ENCODE measurements around the gene ETV6.

The ETV6 gene

DNA sequence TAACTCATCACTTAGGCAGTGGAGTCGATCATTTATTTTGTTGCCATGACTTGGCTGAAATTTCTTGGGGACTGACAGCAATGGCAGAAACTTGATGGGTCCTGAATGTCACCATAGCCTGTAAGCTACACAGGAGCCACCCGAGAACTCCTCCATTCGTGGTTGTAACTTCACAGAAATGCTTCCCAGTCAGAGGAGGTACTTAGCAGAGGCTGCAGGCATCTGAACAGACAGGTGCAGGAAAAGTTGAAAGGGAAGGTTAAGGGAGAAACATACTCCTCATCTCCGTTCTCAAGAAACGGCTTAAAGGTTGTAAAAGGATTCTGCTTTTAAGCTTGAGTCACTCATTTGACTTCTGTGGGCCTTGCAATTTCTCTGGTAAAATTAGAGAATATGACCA, 47.7 kb downstream of the ETV6 start:
- no peak for DNase-seq

DNA sequence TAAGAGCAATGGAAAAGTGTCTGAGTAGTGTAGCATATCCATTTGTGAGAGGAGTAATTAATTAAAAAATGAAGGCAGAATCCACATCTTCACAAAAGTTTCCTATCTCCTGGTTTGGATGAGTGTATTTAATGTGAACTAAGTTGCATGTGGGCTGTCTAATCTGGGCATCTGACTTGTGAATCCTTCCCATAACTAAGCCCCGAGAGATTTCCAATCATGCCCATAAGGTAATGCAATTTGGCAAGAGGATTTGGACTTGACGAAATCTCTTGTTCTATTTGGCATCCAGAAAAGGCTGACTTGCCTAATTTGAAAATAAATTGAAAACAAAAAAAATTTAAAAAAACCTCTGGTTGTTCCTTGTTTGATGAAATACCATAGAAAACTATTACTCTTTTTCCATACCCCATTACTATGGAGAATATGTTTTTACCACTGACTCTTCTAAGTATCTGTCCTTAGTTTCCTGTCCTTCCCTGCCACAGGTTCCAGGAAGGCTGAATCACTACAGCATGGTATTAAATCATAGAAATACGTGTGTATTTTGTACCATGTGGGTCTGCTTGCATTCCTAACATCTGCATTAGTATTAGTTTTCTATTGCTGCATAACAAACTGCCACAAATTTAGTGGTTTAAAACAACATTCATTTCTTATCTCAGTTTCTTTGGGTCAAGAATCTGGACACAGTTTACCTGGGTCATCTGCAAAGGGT, 48.4 kb downstream of the ETV6 start:
- DNase-seq = no peak

DNA sequence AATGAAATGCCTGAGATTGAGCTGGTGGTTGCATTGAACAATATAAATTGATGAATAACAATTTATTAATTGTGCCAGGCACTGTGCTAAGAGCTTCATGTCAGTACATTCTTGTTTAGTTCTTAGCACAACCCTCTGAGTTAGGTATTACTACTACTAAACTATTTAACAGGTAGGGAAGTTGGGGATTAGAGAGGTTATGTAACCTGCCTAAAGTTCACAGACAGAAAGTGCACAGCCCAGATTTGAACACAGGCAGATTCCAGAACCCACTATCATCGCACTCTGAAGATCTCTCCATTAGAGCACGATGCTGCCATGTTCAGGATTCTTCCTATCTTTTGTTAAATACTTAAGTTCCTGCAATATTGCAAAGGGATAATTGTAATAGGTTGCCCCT, 49.3 kb downstream of the ETV6 start:
- no peak for DNase-seq

DNA sequence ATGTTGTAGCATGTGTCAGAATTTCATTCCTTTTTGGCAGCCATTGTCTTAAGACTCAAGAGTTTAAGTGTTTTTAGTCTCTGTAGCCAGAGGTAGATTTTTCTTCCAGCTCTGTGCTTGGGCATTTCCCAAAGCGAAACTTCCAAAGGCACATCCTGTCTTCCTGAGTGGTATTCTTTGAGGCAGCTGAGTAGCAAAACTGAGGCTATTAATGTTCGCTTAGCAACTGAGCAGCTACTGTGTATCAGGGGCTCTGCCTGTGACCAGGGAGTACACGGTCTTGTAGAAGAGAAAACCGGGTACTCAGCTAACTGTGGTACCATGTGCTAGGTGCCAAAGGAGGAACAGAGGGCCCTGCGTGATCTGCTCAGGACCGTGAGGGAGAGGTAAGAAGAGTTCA, 52.0 kb downstream of the ETV6 start:
- no peak for DNase-seq

DNA sequence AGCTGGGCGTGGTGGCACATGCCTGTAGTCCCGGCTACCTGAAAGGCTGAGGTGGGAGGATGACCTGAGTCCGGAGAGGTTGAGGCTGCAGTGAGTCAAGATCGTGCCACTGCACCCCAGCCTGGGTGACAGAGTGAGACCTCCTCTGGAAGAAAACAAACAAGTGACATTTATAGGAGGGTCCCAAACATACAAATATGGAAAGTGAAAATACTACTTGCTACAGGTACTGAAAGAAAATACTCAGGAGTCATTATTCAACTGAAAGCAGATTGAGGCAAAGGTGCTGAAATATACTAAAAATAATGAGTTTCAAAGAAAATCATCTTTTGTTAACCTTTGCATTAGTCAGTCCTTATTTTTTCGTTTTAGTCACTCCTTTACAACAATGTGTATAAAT, 53.5 kb downstream of the ETV6 start:
- no peak for DNase-seq

DNA sequence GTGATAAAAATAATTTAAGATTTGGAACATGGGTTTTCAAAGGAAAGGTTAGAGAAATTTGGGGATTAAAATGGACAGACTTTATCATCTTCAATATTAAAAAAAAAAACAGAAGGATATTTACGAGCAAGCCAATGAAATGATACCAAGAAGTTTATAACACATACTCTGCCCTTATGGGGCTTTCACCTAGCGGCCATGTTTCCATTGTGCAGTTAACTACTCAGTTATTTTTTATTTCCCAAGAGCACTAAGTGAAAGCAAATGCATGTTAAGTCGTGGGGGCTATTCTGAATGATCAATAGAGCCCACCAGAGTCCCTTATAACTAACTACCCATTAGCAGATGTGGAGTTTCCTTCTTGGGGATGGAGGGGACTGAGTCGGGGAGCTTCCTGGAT, 53.9 kb downstream of the ETV6 start:
- DNase-seq = no peak

DNA sequence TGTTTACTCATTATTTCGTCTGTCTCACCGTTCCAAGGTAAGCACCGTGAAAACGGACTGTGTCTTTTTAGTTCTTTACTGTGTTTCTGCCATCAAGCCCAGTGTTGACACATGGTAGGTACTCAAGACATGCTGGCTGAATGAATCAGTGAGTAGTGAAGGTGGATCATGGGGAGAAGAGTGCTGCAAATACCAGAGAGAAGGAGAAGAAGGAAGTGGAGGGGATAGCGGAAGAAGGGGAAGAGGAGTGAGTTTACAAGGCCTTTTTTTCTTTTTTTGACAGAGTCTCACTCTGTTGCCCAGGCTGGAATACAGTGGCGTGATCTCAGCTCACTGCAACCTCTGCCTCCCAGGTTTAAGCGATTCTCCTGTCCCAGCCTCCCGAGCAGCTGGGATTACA, 54.6 kb downstream of the ETV6 start:
- no peak for DNase-seq

DNA sequence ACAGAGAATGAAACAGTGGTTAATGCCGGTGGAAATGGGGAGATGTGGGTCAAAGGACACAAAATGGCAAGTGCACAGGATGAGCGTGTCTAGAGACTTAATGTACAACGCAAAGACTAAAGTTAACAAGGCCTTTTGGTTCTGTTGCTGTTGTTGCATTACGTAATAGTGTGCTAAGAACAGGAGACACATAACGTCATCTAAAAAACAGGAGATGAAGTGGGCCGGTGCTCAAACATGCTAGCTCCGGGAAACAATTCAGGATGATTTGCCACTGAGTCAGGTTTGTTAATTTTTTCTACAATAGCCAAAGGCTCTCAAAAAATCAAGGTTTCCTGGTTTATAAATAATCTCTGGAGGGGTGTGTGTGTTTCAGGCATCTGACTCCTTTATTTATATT, 55.5 kb downstream of the ETV6 start:
- no peak for DNase-seq

DNA sequence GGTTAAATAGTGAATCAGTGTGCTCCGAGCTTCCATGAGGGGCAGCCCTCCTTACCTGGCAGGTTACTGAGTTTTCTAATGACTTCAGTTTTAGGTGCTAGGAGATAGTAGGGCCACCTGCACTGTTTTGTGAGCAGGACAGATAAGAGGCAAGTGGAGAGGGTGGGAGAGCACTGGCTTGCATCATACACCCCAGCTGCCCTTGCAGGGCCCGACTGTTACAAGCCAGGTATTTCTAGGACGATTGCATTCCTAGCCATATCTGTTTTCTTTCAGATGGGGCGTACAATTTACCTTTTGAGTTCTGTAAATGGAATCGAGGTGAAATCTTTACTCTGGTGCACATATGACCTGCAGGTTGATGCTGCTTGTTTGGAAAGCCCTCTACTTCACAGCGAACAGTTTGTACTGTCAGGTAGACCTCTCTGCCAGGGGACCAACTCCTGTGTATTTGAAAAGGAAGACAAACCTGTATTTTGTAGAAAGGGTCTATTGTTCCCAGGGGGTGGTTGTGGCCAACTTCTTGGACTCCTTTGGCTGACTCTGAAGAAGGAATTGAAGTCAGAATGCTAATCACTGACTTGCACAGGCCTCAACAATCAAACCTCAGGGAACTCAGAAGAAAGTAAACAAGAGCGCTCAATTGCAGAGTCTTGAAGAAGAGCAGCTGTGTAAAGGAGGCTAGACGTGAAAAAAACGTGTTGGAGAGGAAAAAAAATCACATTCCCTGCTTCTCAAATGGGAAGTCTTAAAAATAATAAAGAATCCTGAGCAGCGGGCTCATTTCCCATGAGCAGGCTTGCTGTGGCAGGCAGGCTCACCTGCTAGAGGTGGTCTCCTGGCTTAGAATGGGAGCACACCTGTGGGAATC, 57.3 kb downstream of the ETV6 start:
- DNase-seq = no peak

DNA sequence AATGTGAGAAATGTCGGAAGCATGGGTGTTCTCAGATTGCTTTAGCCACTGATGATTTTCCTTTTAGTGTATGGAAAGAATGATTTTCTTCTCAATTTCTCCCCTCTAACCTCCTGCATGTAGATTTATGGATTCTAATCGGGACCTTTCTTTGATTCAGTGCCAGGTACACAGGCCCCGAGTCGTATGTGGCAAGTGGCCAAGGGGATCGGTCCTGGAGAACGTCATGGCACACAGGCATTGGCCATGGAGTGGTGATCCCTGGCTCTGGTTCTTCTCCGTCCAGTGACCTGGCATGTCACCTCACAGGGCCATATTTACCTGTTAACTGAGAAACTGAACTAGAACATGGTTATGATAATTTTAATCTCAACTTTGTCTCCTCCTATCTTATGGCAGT, 58.1 kb downstream of the ETV6 start:
- no peak for DNase-seq

DNA sequence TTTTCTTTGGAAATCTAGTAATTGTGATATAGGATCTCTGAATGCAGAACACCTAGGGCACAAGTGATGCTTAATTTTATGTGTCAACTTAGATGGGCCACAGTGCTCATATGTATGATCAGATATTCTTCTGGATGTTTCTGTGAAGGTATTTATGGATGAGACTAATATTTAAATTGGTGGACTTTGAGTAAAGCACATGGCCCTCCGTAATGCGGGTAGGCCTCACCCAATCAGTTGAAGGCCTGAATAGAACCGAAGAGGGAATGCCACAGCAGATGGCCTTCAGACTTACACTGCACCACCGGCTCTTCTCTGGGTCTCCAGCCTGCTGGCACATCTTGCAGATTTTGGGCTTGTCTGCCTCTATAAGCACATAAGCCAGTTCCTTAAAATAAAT, 60.0 kb downstream of the ETV6 start:
- no peak for DNase-seq

DNA sequence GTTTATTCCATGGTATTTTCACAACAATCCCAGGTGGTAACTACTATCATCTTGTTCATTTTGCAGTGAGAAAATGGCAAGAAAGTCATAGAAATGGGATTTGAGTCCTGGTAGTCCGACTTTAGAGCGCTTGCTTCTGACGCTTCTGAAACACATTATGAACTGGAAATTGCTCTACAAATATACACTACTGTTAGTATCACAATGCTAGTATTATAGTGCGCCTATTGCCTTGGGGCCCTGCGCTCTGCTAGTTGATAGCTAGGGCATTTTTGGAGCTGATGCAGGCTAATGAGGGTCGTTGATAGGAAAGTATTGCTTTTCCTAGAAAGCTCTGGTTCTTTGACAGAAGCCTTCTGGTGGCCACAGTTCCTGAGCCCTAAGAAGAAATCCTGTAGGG, 61.0 kb downstream of the ETV6 start:
- DNase-seq = no peak

DNA sequence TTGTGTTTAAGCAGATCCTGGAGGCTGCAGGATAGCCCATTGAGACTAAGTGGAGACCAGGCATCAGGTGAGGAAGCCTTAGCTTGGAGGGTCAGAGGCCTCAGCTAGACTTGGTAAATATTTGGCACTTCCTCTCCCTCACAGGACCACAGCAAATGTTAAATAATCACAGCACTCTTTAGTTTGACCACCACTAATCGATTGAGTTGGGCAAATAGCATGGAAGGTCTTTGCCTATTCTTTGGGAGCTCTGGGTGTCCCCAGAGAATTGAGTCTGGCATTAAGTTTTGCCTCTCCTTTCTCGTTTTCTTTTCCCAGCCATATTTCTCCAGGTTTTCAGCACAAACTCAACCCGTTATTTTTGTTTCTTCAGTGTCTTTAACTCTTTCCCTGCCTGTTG, 61.4 kb downstream of the ETV6 start:
- DNase-seq = no peak

DNA sequence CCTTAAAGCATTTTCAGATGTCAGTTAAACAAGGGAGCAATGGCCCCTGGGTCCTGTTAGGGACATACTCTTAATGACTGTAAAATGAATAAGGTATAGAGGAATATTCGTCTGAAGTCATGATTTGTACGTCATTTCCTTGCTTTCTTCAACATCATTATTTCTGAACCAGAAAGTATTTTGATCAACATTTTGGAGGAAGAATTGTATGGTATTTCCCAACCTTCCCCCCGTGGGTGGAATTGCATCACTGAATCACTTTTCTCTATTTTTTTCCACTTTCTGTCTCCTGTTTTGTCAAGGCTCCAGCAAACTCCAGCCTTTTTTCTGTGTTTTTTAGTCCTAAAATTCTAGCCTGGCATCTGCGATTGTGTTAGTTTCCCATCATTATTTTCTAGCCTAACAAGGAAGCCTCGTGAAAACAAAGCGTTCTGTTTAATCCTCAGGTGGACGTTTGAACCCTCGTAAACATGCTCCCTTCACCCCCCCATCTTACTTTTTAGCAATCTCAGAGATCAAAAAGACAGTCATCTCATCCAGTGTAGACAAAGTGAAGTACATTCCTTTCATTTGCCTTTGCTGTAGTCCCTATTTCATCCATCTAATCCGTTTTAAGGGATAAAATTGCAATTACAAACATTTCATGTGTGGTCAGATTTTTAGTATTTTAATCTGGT, 62.3 kb downstream of the ETV6 start:
- no peak for DNase-seq

DNA sequence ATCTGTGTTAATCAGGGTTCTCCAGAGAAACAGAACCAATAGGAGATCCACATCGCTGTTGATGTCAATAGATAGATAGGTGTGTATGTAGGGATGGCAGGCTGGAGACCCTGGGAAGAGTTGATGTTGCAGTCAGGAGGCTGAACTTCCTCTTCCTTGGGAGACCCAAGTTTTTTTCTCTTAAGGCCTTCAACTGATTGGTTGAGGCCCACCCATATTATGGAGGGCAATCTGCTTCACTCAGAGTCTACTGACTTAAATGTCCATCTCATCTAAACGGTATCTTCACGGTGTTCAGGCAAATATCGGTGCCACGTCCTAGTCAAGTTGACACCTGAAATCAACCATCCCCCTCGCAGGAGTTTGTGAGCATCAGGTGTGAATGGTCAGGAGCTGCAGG, 63.0 kb downstream of the ETV6 start:
- DNase-seq = no peak

DNA sequence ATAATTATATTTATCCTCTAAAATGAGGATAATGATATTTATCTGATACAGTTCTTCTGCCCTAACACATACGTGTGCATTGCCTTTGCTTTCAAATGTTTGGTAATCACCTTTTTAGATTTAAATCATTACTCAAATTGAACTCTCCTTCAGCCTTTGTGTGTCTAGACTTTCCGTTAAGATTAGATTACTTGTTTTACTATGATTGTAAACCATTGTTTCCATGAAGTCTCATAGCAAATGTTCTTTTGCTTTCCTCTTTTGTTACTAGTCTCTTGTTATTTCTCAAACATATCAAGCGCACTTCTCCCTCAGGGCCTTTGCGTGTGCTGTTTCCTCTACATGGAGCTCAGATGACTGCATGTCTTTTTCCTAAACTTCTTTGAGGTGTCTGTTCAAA, 63.7 kb downstream of the ETV6 start:
- no peak for DNase-seq

DNA sequence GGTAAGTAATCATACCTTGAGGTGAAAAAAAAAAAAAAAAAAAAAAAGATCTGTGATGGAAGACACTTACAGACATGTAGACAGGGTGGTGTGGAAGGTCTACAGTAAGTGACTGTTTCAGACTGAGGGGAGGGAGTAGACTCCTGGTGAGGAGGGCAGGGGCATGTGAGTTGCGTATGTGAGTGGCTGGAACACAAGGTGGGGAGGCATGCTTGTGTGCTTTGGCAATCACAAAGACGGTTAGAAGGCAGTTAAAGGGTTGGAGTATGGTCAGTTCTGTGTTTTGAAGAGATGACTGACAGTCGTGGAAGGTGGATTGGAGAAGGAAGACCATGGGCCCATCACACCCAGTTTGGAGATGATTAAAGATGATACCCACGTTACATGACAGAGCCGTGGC, 65.2 kb downstream of the ETV6 start:
- no peak for DNase-seq

DNA sequence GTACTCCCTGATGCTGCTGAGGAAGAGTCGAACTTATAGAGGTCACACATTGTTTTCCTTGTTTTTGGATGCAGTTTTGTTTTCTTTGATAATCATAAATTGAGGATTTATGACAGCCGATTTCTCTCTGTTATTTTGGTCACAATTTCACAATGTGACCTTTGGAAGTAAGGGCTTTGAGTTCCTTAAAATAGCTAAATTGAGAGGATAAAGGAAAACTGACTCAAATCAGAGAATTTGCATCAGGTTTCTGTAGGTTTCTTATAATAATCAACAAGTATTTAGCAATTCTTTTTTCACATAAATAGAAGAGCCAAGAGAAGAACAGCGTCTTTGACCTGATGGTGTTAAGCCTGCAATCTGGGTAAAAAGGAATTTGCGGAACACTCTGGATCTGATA, 66.1 kb downstream of the ETV6 start:
- DNase-seq = no peak

DNA sequence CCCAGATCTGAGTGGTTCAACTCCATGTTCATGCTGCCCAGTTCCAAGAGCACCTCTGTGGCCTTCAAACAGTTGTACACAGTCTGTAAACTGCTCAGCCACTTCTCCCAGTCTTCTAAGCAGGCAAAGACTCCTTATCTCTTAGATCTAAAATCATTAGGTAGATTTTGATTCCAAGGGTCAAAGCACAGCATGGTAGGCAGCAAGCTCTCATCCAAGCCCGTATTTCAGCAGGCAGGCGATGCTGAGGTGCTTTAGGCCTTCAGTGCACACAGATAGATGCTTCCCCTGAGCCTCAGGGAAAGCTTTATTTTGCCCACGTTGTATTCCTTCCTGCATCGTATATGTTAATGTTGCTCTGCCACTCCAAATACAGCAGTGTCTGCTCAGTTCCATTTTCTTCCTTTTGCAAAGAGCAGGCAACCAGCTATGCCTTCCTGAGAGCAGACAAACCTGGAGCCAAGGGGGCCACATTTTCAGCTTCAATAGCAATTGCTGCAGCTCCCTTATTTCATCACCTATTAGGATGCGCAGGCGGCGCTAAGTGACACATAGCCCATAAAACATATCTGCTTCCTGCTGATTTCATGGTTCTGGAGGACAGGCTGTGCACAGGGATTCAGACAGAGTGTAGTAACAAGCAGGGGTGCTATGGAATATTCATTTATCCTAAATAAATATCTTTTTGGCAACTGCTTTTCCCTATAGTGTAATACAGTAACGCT, 67.5 kb downstream of the ETV6 start:
- no peak for DNase-seq

DNA sequence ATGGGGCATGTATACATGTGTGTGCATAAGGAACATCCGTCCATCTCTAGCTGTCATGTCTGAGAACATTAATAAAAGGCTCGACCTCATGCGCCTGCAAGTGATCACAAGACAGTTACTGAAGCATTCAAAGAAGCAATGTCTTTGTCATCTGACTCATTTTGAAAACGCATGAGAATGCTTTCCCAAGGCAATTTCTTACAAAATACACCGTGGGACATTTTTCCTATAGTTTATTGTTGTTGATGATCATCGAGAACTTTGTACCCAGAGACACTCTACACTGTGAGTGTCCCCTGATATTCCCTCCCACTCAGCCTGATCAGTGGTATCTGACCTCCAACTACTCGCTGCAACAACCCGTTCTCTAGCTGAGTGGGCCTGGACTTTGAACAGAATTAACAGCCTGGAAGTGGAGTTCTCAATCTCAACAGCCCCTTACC, 68.1 kb downstream of the ETV6 start:
- DNase-seq = no peak

DNA sequence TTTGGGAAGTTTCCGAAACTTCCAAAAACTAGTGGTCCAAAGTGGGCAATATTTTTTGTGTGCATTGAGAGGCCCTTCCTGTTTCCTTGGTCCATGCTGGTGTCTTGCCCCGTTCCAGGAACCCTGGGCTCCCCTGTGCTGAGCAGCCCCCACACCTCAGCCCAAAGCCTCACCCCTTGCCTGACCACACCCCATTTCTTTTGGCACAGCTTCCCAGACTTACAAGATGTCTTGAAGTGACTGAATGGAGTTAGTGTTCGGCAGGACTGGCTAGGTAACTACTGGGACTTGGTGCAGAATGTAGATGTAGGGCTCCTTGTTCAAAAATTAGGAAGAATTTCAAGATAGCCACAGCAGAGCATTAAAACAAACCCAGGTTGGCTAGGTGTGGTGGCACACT, 68.6 kb downstream of the ETV6 start:
- no peak for DNase-seq

DNA sequence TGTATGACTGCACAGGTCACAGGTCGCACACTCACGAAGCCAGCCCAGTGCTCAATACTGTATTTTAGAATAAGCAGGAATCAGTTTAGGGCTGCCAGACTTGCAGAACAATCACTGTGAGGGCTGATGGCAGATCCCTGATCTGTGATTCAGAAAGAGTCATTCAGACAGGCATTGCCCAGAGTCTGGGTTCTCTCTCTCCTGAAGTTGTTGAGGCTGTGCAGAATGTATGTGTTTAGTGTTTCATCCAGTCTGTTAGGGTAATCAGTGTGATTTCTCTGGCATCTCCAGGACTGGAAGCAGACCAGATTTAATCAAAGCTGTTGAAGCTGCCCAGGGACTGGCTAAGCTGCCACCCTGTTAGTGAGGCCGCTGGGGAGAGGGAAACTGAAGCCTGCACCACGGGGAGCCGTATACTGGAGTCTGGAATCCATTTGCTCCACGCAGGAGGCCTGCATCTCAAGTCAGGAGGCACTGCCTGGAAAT, 69.3 kb downstream of the ETV6 start:
- DNase-seq = no peak

DNA sequence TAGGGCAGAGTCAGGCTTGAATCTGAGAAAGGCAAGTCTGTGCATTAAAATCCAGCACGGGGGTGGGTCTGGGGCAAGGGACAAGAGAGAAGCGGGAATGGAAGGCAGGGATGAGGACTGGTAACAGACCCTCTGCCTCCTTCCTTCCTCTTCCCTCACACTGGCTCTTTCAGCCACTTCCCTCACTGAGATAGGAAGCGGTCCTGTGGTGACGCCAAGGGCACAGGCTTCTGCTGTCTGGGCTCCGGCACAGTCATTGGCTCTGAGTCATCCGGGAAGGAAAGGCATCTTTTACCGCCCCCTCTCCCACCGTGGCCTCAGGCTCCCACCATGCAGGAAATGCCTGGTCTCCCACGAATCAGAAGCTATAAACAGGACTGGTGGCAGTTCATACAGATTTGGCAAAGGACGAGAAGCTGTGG, 70.2 kb downstream of the ETV6 start:
- peak; percentile 46 to 48 for DNase-seq

Measured in activated CD4-positive, alpha-beta T cell treated with anti-CD3 and anti-CD28 coated beads for 4 hours (primary cell).